HUES6 (cell line): ENCODE data around the gene NAPG.
"Not testable (repeated sequence)": the region's sequence is repeated elsewhere in the genome, so short reads cannot be mapped to it uniquely, and the experiment has no call there.

Experiments
- H3K27ac ChIP-seq: 2 replicates; pipeline ENCODE4 v1.7.0; 2013; ENCODE audit warnings: low read depth, mild to moderate bottlenecking, low read length, inconsistent platforms
- H3K27me3 ChIP-seq: 2 replicates; pipeline ENCODE4 v1.6.1; 2013; ENCODE audit warnings: low read length; ENCODE audit not compliant: control insufficient read depth, insufficient read depth
- H3K36me3 ChIP-seq: 2 replicates; pipeline ENCODE4 v1.6.1; 2013; ENCODE audit warnings: low read length; ENCODE audit not compliant: control insufficient read depth, insufficient read depth
- H3K4me1 ChIP-seq: 2 replicates; pipeline ENCODE4 v1.6.1; 2013; ENCODE audit warnings: low read length; ENCODE audit not compliant: control insufficient read depth, insufficient read depth
- H3K4me3 ChIP-seq: 2 replicates; pipeline ENCODE4 v1.5.1; 2013; ENCODE audit warnings: low read depth, low read length
- H3K9ac ChIP-seq: one replicate; pipeline ENCODE4 v1.6.1; 2013; ENCODE audit warnings: mild to moderate bottlenecking, low read length
- H3K9me3 ChIP-seq: 2 replicates; pipeline ENCODE4 v1.6.1; 2013; ENCODE audit warnings: low read depth, low read length; ENCODE audit not compliant: control insufficient read depth, insufficient read depth

Gene NAPG

GRCh38 chr18:10525371-10525691 is 496 bp upstream of the NAPG start:
- Histone ChIP-seq H3K27me3 (no peaks in the 10 kb centered on the region), H3K4me3 (peak overlapping the region; percentile 91), H3K9me3 (no peaks in the 10 kb centered on the region), H3K27ac (no peak overlapping the region), H3K4me1 (peaks cover 3% of the 10 kb centered on the region; the same call in 1 of the 2 replicates), H3K9ac (no peak overlapping the region), H3K36me3 (no peaks in the 10 kb centered on the region)

GRCh38 chr18:10526561-10526949 is 728 bp downstream of the NAPG start:
- peaks cover 3% of the 10 kb centered on the region; the same call in 1 of the 2 replicates for H3K4me1 ChIP-seq
- H3K4me3 ChIP-seq, result peak overlapping the region; percentile 91
- H3K36me3 ChIP-seq, result no peaks in the 10 kb centered on the region
- H3K9me3 ChIP-seq, result no peaks in the 10 kb centered on the region
- H3K9ac ChIP-seq, result peak overlapping the region; percentile 81
- no peaks in the 10 kb centered on the region for H3K27me3 ChIP-seq
- no peak overlapping the region; the same call in 1 of the 2 replicates for H3K27ac ChIP-seq

- Histone ChIP-seq H3K27me3 (no peaks in the 10 kb centered on the region), H3K4me1 (peaks cover 3% of the 10 kb centered on the region; the same call in 1 of the 2 replicates), H3K27ac (no peak overlapping the region), H3K9me3 (no peaks in the 10 kb centered on the region), H3K4me3 (no peak overlapping the region), H3K9ac (no peak overlapping the region), H3K36me3 (no peaks in the 10 kb centered on the region)
Measured at GRCh38 chr18:10528439-10528838, 2.6 kb downstream of the NAPG start.

DNA sequence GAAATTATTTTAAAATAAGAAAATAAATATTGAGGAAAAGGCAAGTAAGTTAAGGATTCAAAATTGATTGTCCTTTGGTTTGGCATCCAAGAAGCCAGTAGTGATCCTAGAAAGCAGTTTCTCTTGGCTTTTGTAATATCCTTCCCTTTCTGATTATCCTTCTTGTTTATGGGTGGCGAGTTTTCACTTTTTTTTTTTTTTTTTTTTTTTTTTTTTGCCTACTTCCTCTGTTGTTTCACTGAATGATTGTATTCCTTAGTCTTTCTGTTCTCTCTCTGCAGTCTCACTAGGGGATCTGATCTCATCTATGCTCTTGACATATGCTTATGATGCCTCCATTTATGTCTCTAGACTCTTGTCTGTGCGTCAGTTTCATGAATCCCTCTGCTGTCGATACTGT is 4.2 kb downstream of the NAPG start:
- no peak overlapping the region for H3K9ac ChIP-seq

GRCh38 chr18:10530852-10531251 is 5.0 kb downstream of the NAPG start:
- Histone ChIP-seq H3K36me3 (peaks cover 7% of the 10 kb centered on the region), H3K9ac (no peak overlapping the region), H3K9me3 (no peaks in the 10 kb centered on the region), H3K4me1 (no peaks in the 10 kb centered on the region; the same call in 1 of the 2 replicates), H3K27me3 (no peaks in the 10 kb centered on the region), H3K27ac (no peak overlapping the region), H3K4me3 (no peak overlapping the region)

More for the DNA sequence above, 4.2 kb downstream of the NAPG start:
- H3K4me3 ChIP-seq, result no peak overlapping the region
- no peaks in the 10 kb centered on the region for H3K9me3 ChIP-seq
- peaks cover 7% of the 10 kb centered on the region for H3K36me3 ChIP-seq
- H3K27ac ChIP-seq, result no peak overlapping the region
- H3K27me3 ChIP-seq, result no peaks in the 10 kb centered on the region
- H3K4me1 ChIP-seq, result no peaks in the 10 kb centered on the region; the same call in 1 of the 2 replicates

DNA sequence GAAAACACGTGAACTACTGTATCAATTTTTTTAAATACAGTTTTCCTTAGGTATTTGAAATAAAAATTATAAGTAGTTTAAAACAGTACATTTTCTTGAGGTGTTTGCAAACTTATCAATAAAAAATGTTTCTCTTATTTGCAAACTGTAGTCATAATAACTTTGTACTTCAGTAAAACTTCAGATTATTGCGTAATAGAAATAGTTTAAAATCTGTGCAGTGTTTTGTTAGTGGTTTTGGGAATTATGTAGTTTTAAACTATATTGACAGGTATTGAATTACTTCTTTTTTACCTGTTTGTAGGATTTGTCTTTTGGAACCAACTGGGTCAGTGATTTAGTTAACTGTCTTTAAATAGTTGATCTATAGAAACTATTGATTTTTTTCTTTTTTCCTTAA is 7.3 kb downstream of the NAPG start:
- H3K9me3 ChIP-seq, result no peaks in the 10 kb centered on the region
- H3K27me3 ChIP-seq, result no peaks in the 10 kb centered on the region
- no peak overlapping the region for H3K9ac ChIP-seq
- H3K27ac ChIP-seq, result no peak overlapping the region
- H3K4me1 ChIP-seq, result no peaks in the 10 kb centered on the region; the same call in 1 of the 2 replicates
- peaks cover 7% of the 10 kb centered on the region for H3K36me3 ChIP-seq
- H3K4me3 ChIP-seq, result no peak overlapping the region

DNA sequence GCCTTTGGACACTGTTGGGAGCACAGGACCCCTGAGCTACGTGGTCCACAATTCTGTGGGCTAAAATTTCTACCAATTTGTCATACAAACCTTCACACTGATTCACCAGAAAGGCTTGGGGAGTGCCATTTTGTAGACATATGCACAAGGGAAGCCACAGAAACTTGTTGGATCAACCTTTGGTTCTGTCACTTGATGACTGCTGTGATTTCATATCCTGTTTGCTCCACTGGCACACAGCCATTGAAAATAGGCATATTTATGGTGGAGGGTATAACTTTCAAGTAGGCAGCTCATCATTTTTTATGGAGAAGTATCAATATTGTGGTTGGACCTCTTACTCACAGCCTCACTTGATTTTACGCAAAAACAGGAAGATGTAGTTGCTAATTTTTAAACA is 10.5 kb downstream of the NAPG start:
- Histone ChIP-seq H3K36me3 (peaks cover 35% of the 10 kb centered on the region), H3K27me3 (no peaks in the 10 kb centered on the region), H3K4me3 (no peak overlapping the region), H3K9me3 (no peaks in the 10 kb centered on the region), H3K27ac (no peak overlapping the region), H3K4me1 (no peaks in the 10 kb centered on the region), H3K9ac (no peak overlapping the region)

GRCh38 chr18:10537765-10538164 is 11.9 kb downstream of the NAPG start:
- no peak overlapping the region for H3K9ac ChIP-seq
- H3K9me3 ChIP-seq, result no peaks in the 10 kb centered on the region
- H3K36me3 ChIP-seq, result peaks cover 50% of the 10 kb centered on the region
- no peak overlapping the region for H3K27ac ChIP-seq
- no peak overlapping the region for H3K4me3 ChIP-seq
- H3K4me1 ChIP-seq, result no peaks in the 10 kb centered on the region
- H3K27me3 ChIP-seq, result no peaks in the 10 kb centered on the region

GRCh38 chr18:10539124-10539523 is 13.3 kb downstream of the NAPG start:
- H3K27me3 ChIP-seq, H3K9ac ChIP-seq, H3K4me1 ChIP-seq, H3K9me3 ChIP-seq, H3K4me3 ChIP-seq, H3K27ac ChIP-seq: not testable (repeated sequence)
- H3K36me3 ChIP-seq, result peaks cover 53% of the 10 kb centered on the region

DNA sequence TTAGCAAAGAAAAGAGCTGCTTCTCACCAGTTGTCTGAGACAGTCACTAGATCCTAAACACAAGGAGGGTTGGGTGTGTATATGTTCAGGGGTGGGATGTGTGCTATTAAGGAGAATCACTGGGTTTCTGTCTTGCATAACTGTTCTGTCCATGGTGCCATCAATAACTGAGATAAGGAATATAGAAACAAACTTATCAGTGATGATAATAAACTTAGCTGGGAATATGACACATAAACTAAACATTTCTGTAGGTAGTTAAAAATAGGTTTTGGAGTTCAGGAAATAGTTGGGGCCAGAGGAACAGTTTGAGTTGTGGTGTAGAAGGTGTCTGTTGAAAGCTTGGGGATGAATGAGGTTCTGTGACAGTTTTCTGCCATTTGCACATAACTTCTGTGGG is 17.4 kb downstream of the NAPG start:
- Histone ChIP-seq H3K4me3 (no peak overlapping the region), H3K36me3 (peaks cover 84% of the 10 kb centered on the region), H3K9me3 (no peaks in the 10 kb centered on the region)

DNA sequence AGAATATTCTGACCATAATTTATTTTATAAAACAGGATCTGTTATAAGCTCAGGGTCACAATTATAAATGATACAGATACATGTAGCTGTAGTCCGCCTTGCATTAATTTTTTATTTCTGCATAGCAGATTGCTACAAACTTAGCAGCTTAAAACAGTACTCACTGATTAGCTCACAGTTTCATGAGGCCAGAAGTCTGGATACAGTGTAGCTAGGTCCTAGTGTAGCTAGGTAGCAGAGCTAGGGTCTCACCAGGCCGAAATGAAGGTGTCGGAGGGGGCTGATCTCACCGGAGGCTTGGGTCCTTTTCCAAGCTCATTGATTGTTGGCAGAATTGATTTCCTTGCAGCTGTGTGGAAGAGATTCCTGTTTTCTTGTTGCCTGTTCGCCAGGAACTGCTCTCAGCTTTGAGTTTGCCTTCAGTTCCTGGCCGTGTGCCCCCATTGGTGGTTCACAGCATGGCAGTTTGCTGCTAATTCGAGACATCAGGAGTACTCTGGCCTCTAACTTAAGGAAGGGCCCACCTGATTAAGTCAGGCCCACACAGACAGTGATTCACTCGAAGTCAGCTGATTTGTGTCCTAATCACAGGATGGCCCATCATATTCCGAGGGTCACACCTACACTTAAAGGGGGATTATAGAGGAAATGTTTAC is 18.4 kb downstream of the NAPG start:
- Histone ChIP-seq H3K27ac (no peak overlapping the region), H3K36me3 (peaks cover 85% of the 10 kb centered on the region), H3K4me3 (no peak overlapping the region), H3K9ac (no peak overlapping the region), H3K9me3 (no peaks in the 10 kb centered on the region), H3K27me3 (no peaks in the 10 kb centered on the region), H3K4me1 (no peaks in the 10 kb centered on the region)

More for the DNA sequence above, 17.4 kb downstream of the NAPG start:
- H3K27ac ChIP-seq, result no peak overlapping the region
- H3K27me3 ChIP-seq, result no peaks in the 10 kb centered on the region
- no peak overlapping the region for H3K9ac ChIP-seq
- no peaks in the 10 kb centered on the region for H3K4me1 ChIP-seq
